GM10266 (cell line): ENCODE measurements around the gene CELF4.

Source experiments
- DNase-seq: peaks from one replicate; pipeline ENCODE4 v3.0.0; 2012; ENCODE audit errors: extremely low spot score
- TF ChIP-seq, protein P1 (sequence below): IDR thresholded peaks from 2 replicates; pipeline ENCODE4 v1.5.1; 2012; ENCODE audit warnings: mild to moderate bottlenecking, low read depth; ENCODE audit not compliant: control insufficient read depth, insufficient read depth; ENCODE audit errors: missing control alignments

Gene CELF4

GRCh38 chr18:37381554-37381953 lies 184.0 kb downstream of the CELF4 start:
- DNase-seq: no peak
- TF ChIP-seq, protein P1, sequence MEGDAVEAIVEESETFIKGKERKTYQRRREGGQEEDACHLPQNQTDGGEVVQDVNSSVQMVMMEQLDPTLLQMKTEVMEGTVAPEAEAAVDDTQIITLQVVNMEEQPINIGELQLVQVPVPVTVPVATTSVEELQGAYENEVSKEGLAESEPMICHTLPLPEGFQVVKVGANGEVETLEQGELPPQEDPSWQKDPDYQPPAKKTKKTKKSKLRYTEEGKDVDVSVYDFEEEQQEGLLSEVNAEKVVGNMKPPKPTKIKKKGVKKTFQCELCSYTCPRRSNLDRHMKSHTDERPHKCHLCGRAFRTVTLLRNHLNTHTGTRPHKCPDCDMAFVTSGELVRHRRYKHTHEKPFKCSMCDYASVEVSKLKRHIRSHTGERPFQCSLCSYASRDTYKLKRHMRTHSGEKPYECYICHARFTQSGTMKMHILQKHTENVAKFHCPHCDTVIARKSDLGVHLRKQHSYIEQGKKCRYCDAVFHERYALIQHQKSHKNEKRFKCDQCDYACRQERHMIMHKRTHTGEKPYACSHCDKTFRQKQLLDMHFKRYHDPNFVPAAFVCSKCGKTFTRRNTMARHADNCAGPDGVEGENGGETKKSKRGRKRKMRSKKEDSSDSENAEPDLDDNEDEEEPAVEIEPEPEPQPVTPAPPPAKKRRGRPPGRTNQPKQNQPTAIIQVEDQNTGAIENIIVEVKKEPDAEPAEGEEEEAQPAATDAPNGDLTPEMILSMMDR: no peak

- DNase-seq: no peak
- TF ChIP-seq, protein P1: no peak
Measured at GRCh38 chr18:37380546-37381110, 185.0 kb downstream of the CELF4 start.

GRCh38 chr18:37378336-37379010 lies 187.1 kb downstream of the CELF4 start:
- no peak for DNase-seq
- TF ChIP-seq, protein P1: no peak

GRCh38 chr18:37375181-37375580 lies 190.4 kb downstream of the CELF4 start:
- TF ChIP-seq, protein P1: no peak
- DNase-seq: no peak

DNA sequence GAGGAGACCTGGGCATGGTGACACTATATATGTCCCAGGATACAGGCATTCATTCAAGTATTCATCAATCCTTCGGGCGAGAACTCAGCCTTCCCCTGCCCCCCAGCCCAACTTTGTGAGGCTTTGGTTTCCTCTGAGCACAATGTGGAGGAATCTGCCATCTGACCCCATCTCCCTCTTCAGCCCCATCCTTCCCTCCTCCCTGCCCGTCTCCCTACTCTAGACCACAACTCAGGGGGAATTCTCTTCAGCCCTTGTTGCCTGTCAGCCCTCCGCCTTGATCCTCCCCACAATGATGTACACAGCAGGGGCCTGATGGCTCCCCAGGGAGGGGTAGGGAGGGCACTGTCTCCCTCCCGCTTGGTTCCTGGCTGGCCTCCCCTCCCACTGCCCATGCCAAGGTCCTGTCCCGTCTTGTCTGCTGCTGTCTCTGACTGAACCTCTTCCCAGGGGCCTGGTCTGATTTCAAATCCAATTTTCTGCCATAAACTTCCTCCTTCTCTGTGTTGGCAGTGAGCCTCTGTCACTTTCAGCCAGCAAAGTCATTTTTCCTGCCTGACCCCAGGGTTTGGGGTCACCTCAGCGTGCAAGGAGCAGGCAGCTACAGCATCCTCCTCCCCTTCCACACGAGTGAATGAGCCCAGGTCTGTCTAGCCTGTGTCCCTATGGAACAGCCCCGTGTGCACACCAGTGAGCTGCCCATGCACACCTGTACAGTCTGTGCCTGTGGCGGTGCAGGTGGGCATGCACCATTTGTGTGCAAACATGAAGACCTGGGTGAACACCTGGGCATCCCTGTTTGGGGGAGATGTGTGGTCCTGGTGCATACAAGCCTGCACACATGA lies 197.3 kb downstream of the CELF4 start:
- TF ChIP-seq, protein P1: no peak
- no peak for DNase-seq

GRCh38 chr18:37364237-37364636 lies 201.4 kb downstream of the CELF4 start:
- TF ChIP-seq, protein P1: no peak
- no peak for DNase-seq
